SK-N-SH treated with all-trans-retinoic acid at 6 μM for 48 hours (cell line): ENCODE data around the gene TMOD2.

Experiments
- ATAC-seq: fragments of 200-7000 bp; cut with Tn5 transposase; 3 replicates; pipeline ENCODE4 v1.9.1; 2020; ENCODE audit warnings: mild to moderate bottlenecking, moderate library complexity
- ARNTL ChIP-seq: fragments of 450-650 bp; formaldehyde crosslinking; IDR thresholded peaks from 2 replicates; pipeline ENCODE4 v1.5.0; 2020; ENCODE audit warnings: low read depth, mild to moderate bottlenecking, moderate library complexity, borderline replicate concordance
- BACH2 ChIP-seq: fragments of 250-450 bp; sonication (Bioruptor Pico); IDR thresholded peaks from 2 replicates; pipeline ENCODE4 v1.9.0; 2021; ENCODE audit warnings: mild to moderate bottlenecking, borderline replicate concordance
- CSDC2 ChIP-seq: fragments of 250-450 bp; sonication (Bioruptor Pico); IDR thresholded peaks from 2 replicates; pipeline ENCODE4 v1.5.0; 2020; ENCODE audit warnings: mild to moderate bottlenecking, moderate library complexity
- CSRNP3 ChIP-seq: fragments of 250-450 bp; sonication (Bioruptor Pico); IDR thresholded peaks from 2 replicates; pipeline ENCODE4 v1.5.1; 2021; ENCODE audit warnings: mild to moderate bottlenecking, moderate library complexity
- ESRRG ChIP-seq: fragments of 250-450 bp; sonication (Bioruptor Pico); IDR thresholded peaks from 2 replicates; pipeline ENCODE4 v1.6.1; 2021; ENCODE audit warnings: mild to moderate bottlenecking
- GLIS3 ChIP-seq: fragments of 250-450 bp; sonication (Bioruptor Pico); IDR thresholded peaks from 2 replicates; pipeline ENCODE4 v1.5.0; 2020; ENCODE audit warnings: mild to moderate bottlenecking, moderate library complexity
- ISL1 ChIP-seq: fragments of 250-450 bp; sonication (Bioruptor Pico); IDR thresholded peaks from 2 replicates; pipeline ENCODE4 v2.1.2; 2022; ENCODE audit warnings: mild to moderate bottlenecking, moderate library complexity
- OSR1 ChIP-seq: fragments of 250-450 bp; sonication (Bioruptor Pico); IDR thresholded peaks from 2 replicates; pipeline ENCODE4 v1.8.0; 2022; ENCODE audit warnings: moderate library complexity, mild to moderate bottlenecking, inconsistent platforms
- PPARA ChIP-seq: fragments of 250-450 bp; sonication (Bioruptor Pico); IDR thresholded peaks from 2 replicates; pipeline ENCODE4 v1.5.0; 2020; ENCODE audit warnings: mild to moderate bottlenecking, borderline replicate concordance
- SNAI2 ChIP-seq: fragments of 250-450 bp; sonication (Bioruptor Pico); IDR thresholded peaks from 2 replicates; pipeline ENCODE4 v1.5.0; 2020; ENCODE audit warnings: mild to moderate bottlenecking, moderate library complexity
- TCF4 ChIP-seq: fragments of 250-450 bp; sonication (Bioruptor Pico); IDR thresholded peaks from 2 replicates; pipeline ENCODE4 v1.8.0; 2021; ENCODE audit warnings: mild to moderate bottlenecking, moderate library complexity, borderline replicate concordance
- TOX ChIP-seq: fragments of 250-450 bp; sonication (Bioruptor Pico); IDR thresholded peaks from 2 replicates; pipeline ENCODE4 v1.8.0; 2021; ENCODE audit warnings: mild to moderate bottlenecking, moderate library complexity, borderline replicate concordance
- TSHZ2 ChIP-seq: fragments of 250-450 bp; sonication (Bioruptor Pico); IDR thresholded peaks from 2 replicates; pipeline ENCODE4 v1.5.0; 2020; ENCODE audit warnings: mild to moderate bottlenecking, moderate library complexity
- ZFP3 ChIP-seq: fragments of 250-450 bp; sonication (Bioruptor Pico); IDR thresholded peaks from 2 replicates; pipeline ENCODE4 v1.5.0; 2020; ENCODE audit warnings: mild to moderate bottlenecking, moderate library complexity
- ZNF565 ChIP-seq: fragments of 450-650 bp; formaldehyde crosslinking; conservative IDR thresholded peaks from 2 replicates; pipeline ENCODE4 v1.5.0; 2020; ENCODE audit warnings: low read depth, mild to moderate bottlenecking, moderate library complexity
- ZNF70 ChIP-seq: fragments of 450-650 bp; formaldehyde crosslinking; IDR thresholded peaks from 2 replicates; pipeline ENCODE4 v1.5.0; 2020; ENCODE audit warnings: mild to moderate bottlenecking, moderate library complexity
- TF ChIP-seq, protein P1 (sequence below): fragments of 250-450 bp; sonication (Bioruptor Pico); IDR thresholded peaks from 2 replicates; pipeline ENCODE4 v1.8.0; 2020; ENCODE audit warnings: mild to moderate bottlenecking, moderate library complexity, borderline replicate concordance
- TF ChIP-seq, protein P2 (sequence below): fragments of 250-450 bp; sonication (Bioruptor Pico); IDR thresholded peaks from 2 replicates; pipeline ENCODE4 v1.8.0; 2021; ENCODE audit warnings: low read depth, mild to moderate bottlenecking, moderate library complexity, borderline replicate concordance

TMOD2 gene

GRCh38 chr15:51814606-51815005 is 63.2 kb downstream of the TMOD2 start:
- TF ChIP-seq ZNF70 (CRISPR knock-in tag) (no peak), CSDC2 (CRISPR knock-in tag) (no peak), ZNF565 (CRISPR knock-in tag) (no peak), GLIS3 (no peak), TSHZ2 (CRISPR knock-in tag) (no peak), ARNTL (CRISPR knock-in tag) (no peak)
- TF ChIP-seq, protein P1, sequence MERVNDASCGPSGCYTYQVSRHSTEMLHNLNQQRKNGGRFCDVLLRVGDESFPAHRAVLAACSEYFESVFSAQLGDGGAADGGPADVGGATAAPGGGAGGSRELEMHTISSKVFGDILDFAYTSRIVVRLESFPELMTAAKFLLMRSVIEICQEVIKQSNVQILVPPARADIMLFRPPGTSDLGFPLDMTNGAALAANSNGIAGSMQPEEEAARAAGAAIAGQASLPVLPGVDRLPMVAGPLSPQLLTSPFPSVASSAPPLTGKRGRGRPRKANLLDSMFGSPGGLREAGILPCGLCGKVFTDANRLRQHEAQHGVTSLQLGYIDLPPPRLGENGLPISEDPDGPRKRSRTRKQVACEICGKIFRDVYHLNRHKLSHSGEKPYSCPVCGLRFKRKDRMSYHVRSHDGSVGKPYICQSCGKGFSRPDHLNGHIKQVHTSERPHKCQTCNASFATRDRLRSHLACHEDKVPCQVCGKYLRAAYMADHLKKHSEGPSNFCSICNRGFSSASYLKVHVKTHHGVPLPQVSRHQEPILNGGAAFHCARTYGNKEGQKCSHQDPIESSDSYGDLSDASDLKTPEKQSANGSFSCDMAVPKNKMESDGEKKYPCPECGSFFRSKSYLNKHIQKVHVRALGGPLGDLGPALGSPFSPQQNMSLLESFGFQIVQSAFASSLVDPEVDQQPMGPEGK (CRISPR knock-in tag): no peak
- TF ChIP-seq, all 23 proteins: peak for 0
- no peak for ATAC-seq

DNA sequence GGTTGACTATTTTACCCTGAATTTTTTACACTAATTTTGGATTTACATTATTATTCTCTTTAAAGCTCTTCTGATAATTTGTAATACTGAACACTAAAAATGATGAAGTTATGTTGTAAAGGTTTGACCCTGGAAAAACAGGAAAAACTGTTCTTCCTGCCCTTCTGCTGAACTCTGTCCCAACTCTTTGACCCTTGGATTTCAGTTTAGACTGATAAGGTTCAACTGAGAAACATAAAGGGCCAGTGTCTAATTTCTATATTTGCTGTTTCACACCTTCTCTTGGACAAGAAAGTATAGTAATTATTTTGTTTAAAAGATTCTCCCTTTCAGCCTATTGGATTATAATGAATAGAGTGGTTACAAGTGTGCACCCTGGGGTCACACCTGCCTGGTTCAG is 65.2 kb downstream of the TMOD2 start:
- ATAC-seq: no peak
- TF ChIP-seq CSRNP3 (CRISPR knock-in tag) (no peak), TSHZ2 (CRISPR knock-in tag) (no peak), SNAI2 (no peak), OSR1 (no peak), ESRRG (CRISPR knock-in tag) (no peak), ISL1 (CRISPR knock-in tag) (no peak), ZNF70 (CRISPR knock-in tag) (no peak), BACH2 (CRISPR knock-in tag) (no peak), ZNF565 (CRISPR knock-in tag) (no peak), TOX (CRISPR knock-in tag) (no peak), ZFP3 (no peak)
- TF ChIP-seq, protein P2, sequence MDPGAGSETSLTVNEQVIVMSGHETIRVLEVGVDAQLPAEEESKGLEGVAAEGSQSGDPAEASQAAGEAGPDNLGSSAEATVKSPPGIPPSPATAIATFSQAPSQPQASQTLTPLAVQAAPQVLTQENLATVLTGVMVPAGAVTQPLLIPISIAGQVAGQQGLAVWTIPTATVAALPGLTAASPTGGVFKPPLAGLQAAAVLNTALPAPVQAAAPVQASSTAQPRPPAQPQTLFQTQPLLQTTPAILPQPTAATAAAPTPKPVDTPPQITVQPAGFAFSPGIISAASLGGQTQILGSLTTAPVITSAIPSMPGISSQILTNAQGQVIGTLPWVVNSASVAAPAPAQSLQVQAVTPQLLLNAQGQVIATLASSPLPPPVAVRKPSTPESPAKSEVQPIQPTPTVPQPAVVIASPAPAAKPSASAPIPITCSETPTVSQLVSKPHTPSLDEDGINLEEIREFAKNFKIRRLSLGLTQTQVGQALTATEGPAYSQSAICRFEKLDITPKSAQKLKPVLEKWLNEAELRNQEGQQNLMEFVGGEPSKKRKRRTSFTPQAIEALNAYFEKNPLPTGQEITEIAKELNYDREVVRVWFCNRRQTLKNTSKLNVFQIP: no peak

DNA sequence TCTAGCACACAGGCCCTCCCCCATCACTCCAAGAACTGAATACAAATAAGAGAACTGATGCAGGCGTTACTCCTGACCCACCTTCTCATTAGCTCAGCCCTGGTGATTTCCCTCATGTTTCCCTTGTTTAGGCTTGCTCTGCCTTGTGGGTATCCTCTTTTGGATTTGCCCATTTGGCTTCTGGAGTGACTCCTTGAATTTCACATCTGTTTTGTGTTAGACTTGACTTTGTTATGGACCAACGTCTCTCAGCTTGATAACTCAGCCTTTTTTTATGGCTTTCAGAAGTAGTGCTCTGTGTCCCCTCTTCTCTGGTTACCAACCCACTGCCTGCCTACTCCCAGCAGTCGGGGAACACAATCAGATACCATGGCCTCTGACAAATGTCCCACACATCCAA is 66.8 kb downstream of the TMOD2 start:
- TF ChIP-seq PPARA: no peak
- TF ChIP-seq OSR1: no peak
- TF ChIP-seq TCF4: no peak
- TF ChIP-seq CSDC2 (CRISPR knock-in tag): no peak
- TF ChIP-seq ZNF70 (CRISPR knock-in tag): no peak
- TF ChIP-seq, all 23 proteins: peak for 0
- peak; percentile 72 for ATAC-seq

DNA sequence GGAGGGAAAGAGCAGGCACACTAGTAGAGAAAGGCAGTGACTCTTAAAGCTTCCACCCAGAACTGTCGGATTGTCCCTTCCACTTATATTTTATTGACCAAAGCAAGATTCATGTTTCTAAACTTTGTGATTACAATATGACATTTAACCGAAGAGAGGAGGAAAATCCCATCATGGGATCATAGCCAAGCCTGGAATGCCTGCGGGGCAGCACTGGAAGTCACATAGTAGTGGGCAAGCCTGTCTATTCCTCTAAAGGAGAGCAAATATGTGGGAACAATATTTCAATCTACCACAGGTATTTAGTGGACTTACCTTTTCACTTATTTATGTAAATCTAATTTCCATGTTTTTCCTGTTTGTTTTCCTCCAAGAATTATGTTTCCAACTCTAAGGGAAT is 74.3 kb downstream of the TMOD2 start:
- no peak for ATAC-seq
- no peak for TF ChIP-seq ZNF70 (CRISPR knock-in tag)
- no peak for TF ChIP-seq ISL1 (CRISPR knock-in tag)
- TF ChIP-seq, all 23 proteins: peak for 0
